ENCODE measurements around the gene SLC29A4.
"Not testable (repeated sequence)": the region's sequence is repeated elsewhere in the genome, so short reads cannot be mapped to it uniquely, and the experiment has no call there.

GRCh38 chr7:5267829-5268228 is 14.9 kb upstream of the SLC29A4 start:
- not testable (repeated sequence) for TF ChIP-seq POLR2AphosphoS5 (IDR thresholded peaks at IDR 0.05)
- TF ChIP-seq, protein P1, sequence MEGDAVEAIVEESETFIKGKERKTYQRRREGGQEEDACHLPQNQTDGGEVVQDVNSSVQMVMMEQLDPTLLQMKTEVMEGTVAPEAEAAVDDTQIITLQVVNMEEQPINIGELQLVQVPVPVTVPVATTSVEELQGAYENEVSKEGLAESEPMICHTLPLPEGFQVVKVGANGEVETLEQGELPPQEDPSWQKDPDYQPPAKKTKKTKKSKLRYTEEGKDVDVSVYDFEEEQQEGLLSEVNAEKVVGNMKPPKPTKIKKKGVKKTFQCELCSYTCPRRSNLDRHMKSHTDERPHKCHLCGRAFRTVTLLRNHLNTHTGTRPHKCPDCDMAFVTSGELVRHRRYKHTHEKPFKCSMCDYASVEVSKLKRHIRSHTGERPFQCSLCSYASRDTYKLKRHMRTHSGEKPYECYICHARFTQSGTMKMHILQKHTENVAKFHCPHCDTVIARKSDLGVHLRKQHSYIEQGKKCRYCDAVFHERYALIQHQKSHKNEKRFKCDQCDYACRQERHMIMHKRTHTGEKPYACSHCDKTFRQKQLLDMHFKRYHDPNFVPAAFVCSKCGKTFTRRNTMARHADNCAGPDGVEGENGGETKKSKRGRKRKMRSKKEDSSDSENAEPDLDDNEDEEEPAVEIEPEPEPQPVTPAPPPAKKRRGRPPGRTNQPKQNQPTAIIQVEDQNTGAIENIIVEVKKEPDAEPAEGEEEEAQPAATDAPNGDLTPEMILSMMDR (IDR thresholded peaks at IDR 0.05), result not testable (repeated sequence)
